ENCODE data around the gene WNT3.

GRCh38 chr17:46745376-46745775 lies 73.1 kb downstream of the WNT3 start:
- TF ChIP-seq CTCF (IDR thresholded peaks at IDR 0.05; ENCODE audit: low read length) (no peak), EZH2 (IDR thresholded peaks at IDR 0.05; ENCODE audit: borderline replicate concordance, low read length) (no peak)

All from OCI-LY1 (cell line).